K562 (cell line): ENCODE measurements around the gene ST3GAL5.

Source experiments
- IRF2 ChIP-seq: sonication (generic); formaldehyde crosslinking; IDR thresholded peaks from 2 replicates; pipeline ENCODE4 v1.8.1; 2022; ENCODE audit warnings: mild to moderate bottlenecking, missing genetic modification reagents
- PATZ1 ChIP-seq: fragments of 250-450 bp; sonication (Bioruptor Pico); IDR thresholded peaks from 2 replicates; pipeline ENCODE4 v1.5.0; 2020; ENCODE audit warnings: mild to moderate bottlenecking, borderline replicate concordance
- TCF3 ChIP-seq: sonication (generic); formaldehyde crosslinking; IDR thresholded peaks from 2 replicates; pipeline ENCODE4 v1.4.0; 2020; ENCODE audit warnings: mild to moderate bottlenecking, missing genetic modification reagents
- TRIM24 ChIP-seq, 2 experiments: fragments of 450-650 bp; IDR thresholded peaks; 2 replicates each; pipeline ENCODE4 v1.6.1; 2016
- ZNF444 ChIP-seq: fragments of 250-450 bp; sonication (Bioruptor Pico); IDR thresholded peaks from 2 replicates; pipeline ENCODE4 v1.4.0; 2020; ENCODE audit warnings: mild to moderate bottlenecking, moderate library complexity
- ZNF766 ChIP-seq: fragments of 200-800 bp; sonication (Bioruptor generic); conservative IDR thresholded peaks from 2 replicates; pipeline ENCODE4 v1.6.1; 2016; ENCODE audit warnings: missing genetic modification characterization, missing compliant biosample characterization

- TF ChIP-seq TCF3 (CRISPR knock-in tag) (no peak), ZNF766 (no peak), ZNF444 (CRISPR knock-in tag) (no peak), PATZ1 (CRISPR knock-in tag) (no peak), TRIM24 (IDR thresholded peaks at IDR 0.05) (no peak), IRF2 (CRISPR knock-in tag) (no peak)
Observed at GRCh38 chr2:85861650-85862049, 27.1 kb downstream of the ST3GAL5 start.
